ENCODE measurements around the gene ZNF487. TPM values are rescaled to one million over a fixed set of nuclear protein-coding genes. Genes with fewer than 3 reads are reported as not detected.

The ZNF487 gene
- total and polyA plus RNA-seq, 2 experiments from 2014 or later: 8.1 to 8.9 TPM

GRCh38 chr10:43393606-43394360 lies 43.1 kb upstream of the ZNF487 start:
- no peak overlapping the region for H3K4me3 ChIP-seq
- WGBS (ENCODE audit: low lambda C conversion rate, missing lambda C conversion rate): 94% methylated on average over 3 of the region's 3 CpGs
- DNase-seq (ENCODE audit: low spot score): no peak
- peaks cover 80% of the 10 kb centered on the region for H4K20me1 ChIP-seq (ENCODE audit: insufficient read depth, poor library complexity, severe bottlenecking)
- H3K27me3 ChIP-seq: no peaks in the 10 kb centered on the region
- H3K9me2 ChIP-seq (replicated peaks; ENCODE audit: insufficient read depth): no peaks in the 10 kb centered on the region
- H2AFZ ChIP-seq: no peak overlapping the region
- no peak overlapping the region for H3K27ac ChIP-seq
- TF ChIP-seq EZH2phosphoT487 (IDR thresholded peaks at IDR 0.05; ENCODE audit: low read depth, severe bottlenecking, unreplicated experiment): no peak
- TF ChIP-seq CTCF (IDR thresholded peaks at IDR 0.05; ENCODE audit: poor library complexity): no peak
- TF ChIP-seq EZH2 (IDR thresholded peaks at IDR 0.05; ENCODE audit: borderline replicate concordance): no peak
- H3K4me1 ChIP-seq (ENCODE audit: insufficient read depth): peaks cover 36% of the 10 kb centered on the region
- H3K36me3 ChIP-seq (replicated peaks; ENCODE audit: insufficient read depth, low read depth): peaks cover 5% of the 10 kb centered on the region
- peak overlapping the region; percentile 93 for H3K4me2 ChIP-seq
- peaks cover 90% of the 10 kb centered on the region for H3K79me2 ChIP-seq
- no peaks in the 10 kb centered on the region for H3K9me3 ChIP-seq (ENCODE audit: low read depth)

GRCh38 chr10:43394868-43395267 lies 42.0 kb upstream of the ZNF487 start:
- peaks cover 47% of the 10 kb centered on the region for H3K4me1 ChIP-seq (ENCODE audit: insufficient read depth)
- no peaks in the 10 kb centered on the region for H3K36me3 ChIP-seq (replicated peaks; ENCODE audit: insufficient read depth, low read depth)
- H3K9me3 ChIP-seq (ENCODE audit: low read depth): no peaks in the 10 kb centered on the region
- H3K27me3 ChIP-seq: no peaks in the 10 kb centered on the region
- H2AFZ ChIP-seq: no peak overlapping the region
- peak overlapping the region; percentile 86 for H3K4me3 ChIP-seq
- H4K20me1 ChIP-seq (ENCODE audit: insufficient read depth, poor library complexity, severe bottlenecking): peaks cover 80% of the 10 kb centered on the region
- peak overlapping the region; percentile 93 for H3K4me2 ChIP-seq
- TF ChIP-seq EZH2 (IDR thresholded peaks at IDR 0.05; ENCODE audit: borderline replicate concordance): no peak
- no peak for TF ChIP-seq EZH2phosphoT487 (IDR thresholded peaks at IDR 0.05; ENCODE audit: low read depth, severe bottlenecking, unreplicated experiment)
- TF ChIP-seq CTCF (IDR thresholded peaks at IDR 0.05; ENCODE audit: poor library complexity): no peak
- H3K9me2 ChIP-seq (replicated peaks; ENCODE audit: insufficient read depth): no peaks in the 10 kb centered on the region
- WGBS (ENCODE audit: low lambda C conversion rate, missing lambda C conversion rate): 72% methylated on average over 6 of the region's 6 CpGs
- peaks cover 90% of the 10 kb centered on the region for H3K79me2 ChIP-seq
- peak overlapping the region; percentile 100 for H3K27ac ChIP-seq
- no peak for DNase-seq (ENCODE audit: low spot score)

GRCh38 chr10:43395571-43396060 lies 41.3 kb upstream of the ZNF487 start:
- Histone ChIP-seq H3K27ac (peak overlapping the region; percentile 100), H3K4me1 (ENCODE audit: insufficient read depth) (peaks cover 52% of the 10 kb centered on the region), H4K20me1 (ENCODE audit: insufficient read depth, poor library complexity, severe bottlenecking) (peaks cover 80% of the 10 kb centered on the region), H3K4me2 (peak overlapping the region; percentile 93), H3K9me3 (ENCODE audit: low read depth) (no peaks in the 10 kb centered on the region), H3K9me2 (replicated peaks; ENCODE audit: insufficient read depth) (no peaks in the 10 kb centered on the region), H3K36me3 (replicated peaks; ENCODE audit: insufficient read depth, low read depth) (no peaks in the 10 kb centered on the region), H3K4me3 (peak overlapping the region; percentile 86), H2AFZ (no peak overlapping the region), H3K79me2 (peaks cover 90% of the 10 kb centered on the region), H3K27me3 (no peaks in the 10 kb centered on the region)
- DNase-seq (ENCODE audit: low spot score): peak; percentile 42
- WGBS (ENCODE audit: low lambda C conversion rate, missing lambda C conversion rate): 4% methylated on average over 18 of the region's 18 CpGs
- TF ChIP-seq CTCF (IDR thresholded peaks at IDR 0.05; ENCODE audit: poor library complexity) (no peak), EZH2 (IDR thresholded peaks at IDR 0.05; ENCODE audit: borderline replicate concordance) (no peak), EZH2phosphoT487 (IDR thresholded peaks at IDR 0.05; ENCODE audit: low read depth, severe bottlenecking, unreplicated experiment) (no peak)
